Measurements from ENCODE around the gene WWTR1.

The WWTR1 gene

GRCh38 chr3:149542375-149543312, 115.2 kb downstream of the WWTR1 start:
- no peak overlapping the region for H3K4me3 ChIP-seq (ENCODE audit: low read depth, low read length)
- peak; percentile 62 for DNase-seq (ENCODE audit: low read depth)
- TF ChIP-seq CTCF (conservative IDR thresholded peaks at IDR 0.05; ENCODE audit: low read depth, low read length), result no peak

GRCh38 chr3:149541091-149541491, 116.7 kb downstream of the WWTR1 start:
- no peak overlapping the region for H3K4me3 ChIP-seq (ENCODE audit: low read depth, low read length)
- DNase-seq (ENCODE audit: low read depth), result peak; percentile 49
- peak; percentile 49 for TF ChIP-seq CTCF (conservative IDR thresholded peaks at IDR 0.05; ENCODE audit: low read depth, low read length)

DNA sequence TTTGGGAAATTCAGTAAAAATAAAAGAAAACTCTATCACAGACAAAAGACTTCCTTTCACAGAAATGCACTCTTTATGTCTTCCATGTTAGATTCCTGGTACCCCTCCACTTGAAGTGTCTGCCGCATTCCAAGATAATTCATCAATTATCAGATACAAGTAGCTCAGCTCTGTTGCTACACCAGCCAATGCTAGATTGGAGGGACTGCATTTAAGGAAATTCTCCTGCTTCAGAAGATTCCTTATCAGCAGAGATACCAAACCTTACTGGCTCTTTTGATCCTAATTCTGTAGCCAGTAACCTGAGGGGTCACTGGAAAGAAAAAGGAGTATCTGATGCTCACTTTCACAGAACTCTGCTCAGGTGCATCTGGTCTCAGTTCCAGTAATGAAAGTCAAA, 119.5 kb downstream of the WWTR1 start:
- H3K4me3 ChIP-seq (ENCODE audit: low read depth, low read length), result no peak overlapping the region
- no peak for DNase-seq (ENCODE audit: low read depth)
- TF ChIP-seq CTCF (conservative IDR thresholded peaks at IDR 0.05; ENCODE audit: low read depth, low read length), result no peak

DNA sequence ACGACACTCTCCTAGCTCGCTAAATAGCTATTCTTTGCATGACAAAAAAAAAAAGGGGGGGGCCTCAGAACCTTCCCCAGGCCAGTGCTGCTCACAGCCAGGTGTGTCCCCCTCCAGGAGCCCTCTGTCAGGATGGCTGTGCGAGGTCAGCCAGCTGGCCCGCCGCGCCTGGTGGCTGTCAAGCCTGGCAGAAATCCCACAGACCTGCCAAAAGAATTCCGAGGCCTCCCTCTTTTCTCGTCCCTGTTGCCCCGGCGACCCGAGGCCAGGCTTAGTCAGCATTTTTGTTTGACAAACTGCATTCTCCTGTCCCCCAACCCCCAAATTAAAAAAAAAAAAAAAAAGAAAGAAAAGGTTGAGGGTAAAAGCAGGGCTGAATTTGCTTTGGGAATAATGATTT, 121.4 kb downstream of the WWTR1 start:
- TF ChIP-seq CTCF (conservative IDR thresholded peaks at IDR 0.05; ENCODE audit: low read depth, low read length), result no peak
- no peak overlapping the region for H3K4me3 ChIP-seq (ENCODE audit: low read depth, low read length)
- peak; percentile 50 for DNase-seq (ENCODE audit: low read depth)

- DNase-seq (ENCODE audit: low read depth), result no peak
- H3K4me3 ChIP-seq (ENCODE audit: low read depth, low read length), result no peak overlapping the region
- no peak for TF ChIP-seq CTCF (conservative IDR thresholded peaks at IDR 0.05; ENCODE audit: low read depth, low read length)
Measured at GRCh38 chr3:149535333-149535685, 122.5 kb downstream of the WWTR1 start.

DNA sequence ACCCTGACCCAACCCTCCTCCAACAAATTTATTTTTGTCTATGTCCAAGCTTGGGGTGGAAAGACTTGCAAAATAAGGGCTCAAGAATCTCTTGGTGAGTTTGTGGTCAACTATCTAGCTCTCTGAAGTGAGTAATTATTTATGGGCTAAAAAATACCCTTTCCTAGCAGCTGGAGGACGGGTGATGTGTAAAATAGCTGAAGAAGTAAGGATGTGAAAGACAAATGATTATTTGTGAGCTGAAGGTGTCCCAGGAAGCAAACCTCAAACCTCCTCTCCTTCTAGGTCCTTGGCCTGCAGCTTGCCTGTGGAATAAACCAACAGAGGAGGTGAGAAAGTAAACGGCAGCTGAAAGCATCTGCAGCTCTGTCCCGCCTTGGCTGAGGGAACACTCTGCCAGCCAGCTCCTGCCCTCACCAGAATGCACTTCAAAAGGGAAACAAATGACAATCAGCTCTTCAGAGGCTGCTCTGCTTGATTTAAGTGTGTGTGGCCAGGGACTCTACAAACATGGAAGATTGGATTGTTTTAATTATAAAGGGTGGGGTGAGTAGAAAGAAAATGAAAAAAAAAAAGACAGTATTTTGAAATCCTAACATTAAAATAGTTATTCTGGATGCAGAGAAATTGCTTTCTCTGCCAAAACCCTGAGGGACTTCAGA, 123.0 kb downstream of the WWTR1 start:
- H3K4me3 ChIP-seq (ENCODE audit: low read depth, low read length), result no peak overlapping the region
- TF ChIP-seq CTCF (conservative IDR thresholded peaks at IDR 0.05; ENCODE audit: low read depth, low read length), result no peak
- DNase-seq (ENCODE audit: low read depth), result peak; percentile 70

All from choroid plexus epithelial cell (primary cell).